Parathyroid adenoma (tissue), 2 donors: ENCODE results near the gene DLX3.
A peak's percentile ranks its signal among the peaks of the same experiment; 100 is the strongest.

Experiments used
- H2AFZ ChIP-seq: fragments of 300-600 bp; sonication (generic); one replicate; pipeline ENCODE4 v1.7.0; 2017; ENCODE audit warnings: antibody characterized with exemption, mild to moderate bottlenecking
- H3K27ac ChIP-seq: fragments of 300-600 bp; sonication (generic); one replicate; pipeline ENCODE4 v1.7.0; 2017
- H3K27me3 ChIP-seq: fragments of 300-600 bp; sonication (generic); one replicate; pipeline ENCODE4 v1.7.0; 2017; ENCODE audit warnings: low read length; ENCODE audit not compliant: control insufficient read depth, insufficient read depth
- H3K36me3 ChIP-seq: fragments of 300-600 bp; sonication (generic); one replicate; pipeline ENCODE4 v1.7.0; 2017; ENCODE audit warnings: low read length; ENCODE audit not compliant: control insufficient read depth, insufficient read depth
- H3K4me1 ChIP-seq: fragments of 300-600 bp; sonication (generic); one replicate; pipeline ENCODE4 v1.7.0; 2017; ENCODE audit warnings: control low read depth
- H3K4me2 ChIP-seq: fragments of 300-600 bp; sonication (generic); one replicate; pipeline ENCODE4 v1.7.0; 2017; ENCODE audit warnings: low read length
- H3K4me3 ChIP-seq: fragments of 300-600 bp; sonication (generic); one replicate; pipeline ENCODE4 v1.7.0; 2017; ENCODE audit warnings: low read depth, low read length
- H3K79me2 ChIP-seq: fragments of 300-600 bp; sonication (generic); one replicate; pipeline ENCODE4 v1.7.0; 2017; ENCODE audit warnings: control low read depth
- H3K9ac ChIP-seq: fragments of 300-600 bp; sonication (generic); one replicate; pipeline ENCODE4 v1.7.0; 2017; ENCODE audit warnings: mild to moderate bottlenecking
- H3K9me3 ChIP-seq: fragments of 300-600 bp; sonication (generic); one replicate; pipeline ENCODE4 v1.7.0; 2017; ENCODE audit warnings: low read length; ENCODE audit not compliant: control insufficient read depth
- CTCF ChIP-seq: fragments of 300-600 bp; sonication (generic); IDR thresholded peaks from one replicate; pipeline ENCODE4 v1.7.0; 2017; ENCODE audit warnings: antibody characterized with exemption, mild to moderate bottlenecking
- donor health status: primary hyperparathyroidism.

The DLX3 gene

GRCh38 chr17:50009282-50009681, 14.3 kb upstream of the DLX3 start:
- no peaks in the 10 kb centered on the region for H3K4me1 ChIP-seq
- H3K36me3 ChIP-seq = no peaks in the 10 kb centered on the region
- H3K9me3 ChIP-seq = no peaks in the 10 kb centered on the region
- no peak for TF ChIP-seq CTCF
- H3K27me3 ChIP-seq = no peaks in the 10 kb centered on the region
- no peak overlapping the region for H3K4me2 ChIP-seq
- H3K27ac ChIP-seq = no peak overlapping the region
- H2AFZ ChIP-seq = no peak overlapping the region
- H3K9ac ChIP-seq = no peak overlapping the region
- H3K79me2 ChIP-seq = no peaks in the 10 kb centered on the region
- H3K4me3 ChIP-seq = no peak overlapping the region

- H3K27ac ChIP-seq = no peak overlapping the region
- no peaks in the 10 kb centered on the region for H3K79me2 ChIP-seq
- no peaks in the 10 kb centered on the region for H3K36me3 ChIP-seq
- no peak overlapping the region for H3K9ac ChIP-seq
- TF ChIP-seq CTCF = no peak
- H3K4me3 ChIP-seq = no peak overlapping the region
- H3K4me2 ChIP-seq = no peak overlapping the region
- no peak overlapping the region for H2AFZ ChIP-seq
- no peaks in the 10 kb centered on the region for H3K27me3 ChIP-seq
- no peaks in the 10 kb centered on the region for H3K9me3 ChIP-seq
- H3K4me1 ChIP-seq = peaks cover 4% of the 10 kb centered on the region
These were observed 8.9 kb upstream of the DLX3 start for GRCh38 chr17:50003911-50004310.

- H3K9me3 ChIP-seq = no peaks in the 10 kb centered on the region
- no peaks in the 10 kb centered on the region for H3K36me3 ChIP-seq
- no peak overlapping the region for H3K4me3 ChIP-seq
- H3K27me3 ChIP-seq = no peaks in the 10 kb centered on the region
- no peak overlapping the region for H3K9ac ChIP-seq
- H3K79me2 ChIP-seq = no peaks in the 10 kb centered on the region
- H2AFZ ChIP-seq = peak overlapping the region; percentile 53
- TF ChIP-seq CTCF = no peak
- H3K27ac ChIP-seq = no peak overlapping the region
- H3K4me2 ChIP-seq = no peak overlapping the region
- H3K4me1 ChIP-seq = peaks cover 4% of the 10 kb centered on the region
These were observed 4.0 kb upstream of the DLX3 start for GRCh38 chr17:49998836-49999511.

GRCh38 chr17:49997773-49998703, 3.0 kb upstream of the DLX3 start:
- no peak overlapping the region for H3K9ac ChIP-seq
- no peak overlapping the region for H3K4me2 ChIP-seq
- H3K36me3 ChIP-seq = no peaks in the 10 kb centered on the region
- H3K79me2 ChIP-seq = no peaks in the 10 kb centered on the region
- no peaks in the 10 kb centered on the region for H3K9me3 ChIP-seq
- peak; percentile 96 for TF ChIP-seq CTCF
- H3K27ac ChIP-seq = no peak overlapping the region
- H3K27me3 ChIP-seq = no peaks in the 10 kb centered on the region
- no peak overlapping the region for H3K4me3 ChIP-seq
- H2AFZ ChIP-seq = peak overlapping the region; percentile 53
- peaks cover 4% of the 10 kb centered on the region for H3K4me1 ChIP-seq
